HepG2 (cell line): ENCODE data around the gene THOC7. TPM values are rescaled to one million over a fixed set of nuclear protein-coding genes. Genes with fewer than 3 reads are reported as not detected.
A peak's percentile ranks its signal among the peaks of the same experiment; 100 is the strongest.

Experiments
- CENPX ChIP-seq: sonication (generic); formaldehyde crosslinking; IDR thresholded peaks from 2 replicates; pipeline ENCODE4 v1.9.0; 2021; ENCODE audit warnings: mild to moderate bottlenecking, missing genetic modification reagents, moderate library complexity
- DZIP1 ChIP-seq: sonication (generic); formaldehyde crosslinking; IDR thresholded peaks from 2 replicates; pipeline ENCODE4 v1.5.0; 2020; ENCODE audit warnings: mild to moderate bottlenecking, missing genetic modification reagents
- GPBP1L1 ChIP-seq: sonication (generic); formaldehyde crosslinking; IDR thresholded peaks from 2 replicates; pipeline ENCODE4 v1.5.0; 2020; ENCODE audit warnings: mild to moderate bottlenecking, missing genetic modification reagents
- KLF11 ChIP-seq: IDR thresholded peaks from 2 replicates; pipeline ENCODE4 v1.6.1; 2016; ENCODE audit warnings: missing compliant biosample characterization
- MXD3 ChIP-seq: IDR thresholded peaks from 2 replicates; pipeline ENCODE4 v1.6.1; 2016; ENCODE audit warnings: mild to moderate bottlenecking, missing biosample characterization, missing genetic modification reagents
- MXI1 ChIP-seq: IDR thresholded peaks from 3 replicates; pipeline ENCODE4 v1.6.1; 2012; ENCODE audit warnings: low read depth, low read length, inconsistent platforms, borderline replicate concordance
- PCBP2 ChIP-seq: fragments of 200-400 bp; formaldehyde crosslinking; optimal IDR thresholded peaks from 2 replicates; pipeline ENCODE3; 2018; ENCODE audit warnings: low read length, low read depth; ENCODE audit not compliant: poor library complexity, severe bottlenecking
- RAD21 ChIP-seq: fragments of 450-650 bp; formaldehyde crosslinking; IDR thresholded peaks from 2 replicates; pipeline ENCODE4 v1.5.0; 2020; ENCODE audit warnings: mild to moderate bottlenecking
- SALL1 ChIP-seq: sonication (generic); formaldehyde crosslinking; IDR thresholded peaks from 2 replicates; pipeline ENCODE4 v1.8.0; 2022; ENCODE audit warnings: mild to moderate bottlenecking, missing genetic modification reagents
- SALL2 ChIP-seq: sonication (generic); formaldehyde crosslinking; IDR thresholded peaks from 2 replicates; pipeline ENCODE4 v1.8.1; 2023; ENCODE audit warnings: mild to moderate bottlenecking, missing genetic modification reagents, inconsistent platforms
- TOPORS ChIP-seq: sonication (generic); formaldehyde crosslinking; IDR thresholded peaks from 2 replicates; pipeline ENCODE4 v1.8.0; 2023; ENCODE audit warnings: mild to moderate bottlenecking, missing genetic modification reagents
- ZBTB4 ChIP-seq: sonication (generic); formaldehyde crosslinking; IDR thresholded peaks from 2 replicates; pipeline ENCODE4 v1.4.0; 2020; ENCODE audit warnings: missing genetic modification reagents, mild to moderate bottlenecking, borderline replicate concordance
- ZNF501 ChIP-seq: sonication (generic); formaldehyde crosslinking; IDR thresholded peaks from 2 replicates; pipeline ENCODE4 v1.5.1; 2020; ENCODE audit warnings: mild to moderate bottlenecking, moderate library complexity, missing genetic modification reagents
- polyA plus RNA-seq, 8 experiments: library from polyadenylated mRNA; depleted of rRNA in 3 of 8; stranded (reverse) in 7 of 8; unstranded in 1 of 8; fragments of >200 nt; fragmentation: Illumina TruSeq in 4 of 8; extraction: Trizol in 4 of 8; gene quantifications; 2 replicates each; pipeline versions ENCODE4 v1.2.1 to v1.2.3, GENCODE V29; 2011 to 2016; ENCODE audit warnings: low read depth in 4 of 8, missing spikeins in 1 of 8, mixed read lengths in 1 of 8; ENCODE audit not compliant: insufficient read depth in 1 of 8
- total RNA-seq, 5 experiments: library from RNA; depleted of rRNA; stranded (reverse); fragments of >200 nt; fragmentation: Illumina TruSeq; extraction: Trizol; gene quantifications; 2 replicates each; pipeline ENCODE4 v1.2.3, GENCODE V29; 2016; ENCODE audit warnings: low read depth in 1 of 5
- TF ChIP-seq, protein P1 (sequence below): sonication (generic); formaldehyde crosslinking; conservative IDR thresholded peaks from 2 replicates; pipeline ENCODE4 v1.8.0; 2022; ENCODE audit warnings: missing genetic modification reagents
- TF ChIP-seq, protein P2 (sequence below): IDR thresholded peaks from 2 replicates; pipeline ENCODE4 v1.6.1; 2016; ENCODE audit warnings: low read depth, borderline replicate concordance

The THOC7 gene
- total and polyA plus RNA-seq, 2 of the 13 experiments (the other 11 are each of a cell fraction or from before 2014, with no cell fraction given) = 32.8 to 63.5 TPM

DNA sequence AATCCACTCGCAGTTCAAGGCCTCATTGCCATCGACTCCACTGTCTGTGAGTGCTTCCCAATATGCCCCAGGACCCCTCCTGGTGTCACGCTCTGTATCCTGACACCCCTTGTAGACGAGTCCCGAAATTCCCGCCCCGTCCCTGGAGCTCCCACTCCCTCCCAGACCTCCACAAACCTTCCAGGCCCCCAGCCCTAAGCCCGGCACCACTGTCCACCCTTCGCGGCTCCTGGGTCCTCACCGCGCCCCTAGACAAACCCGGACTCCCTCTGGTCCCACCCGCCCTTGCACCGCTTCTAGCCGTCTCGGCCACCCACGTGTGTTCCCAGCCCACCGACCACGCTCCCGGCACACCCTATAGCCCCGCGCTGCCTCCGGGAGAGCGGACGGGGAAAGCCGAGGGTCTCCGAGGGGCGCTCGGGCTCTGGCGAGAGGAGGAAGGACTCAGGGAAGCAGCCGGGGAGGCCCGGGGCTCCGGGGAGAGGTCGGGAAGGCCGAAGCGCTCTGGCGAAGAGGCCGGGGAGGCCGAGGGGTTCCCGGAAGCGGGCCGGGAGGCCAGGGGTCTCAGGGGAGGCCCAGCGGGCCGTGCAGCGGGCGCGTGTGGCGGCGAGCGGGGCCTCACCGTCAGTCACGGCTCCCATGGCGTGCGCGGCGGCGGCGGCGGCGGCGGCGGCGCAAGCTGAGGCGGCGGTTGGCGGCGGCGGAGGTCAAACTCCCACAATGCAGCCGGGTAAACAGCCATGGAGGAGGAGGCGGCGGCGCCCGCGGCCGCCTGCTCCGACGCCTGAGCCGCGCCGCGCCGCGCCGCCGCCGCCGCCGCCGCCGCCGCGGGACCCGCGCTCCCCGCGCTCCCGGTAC lies at the start of gene THOC7, which contains the start of gene ATXN7 (continued):
- TF ChIP-seq CENPX (CRISPR knock-in tag) = no peak
- TF ChIP-seq, protein P1, sequence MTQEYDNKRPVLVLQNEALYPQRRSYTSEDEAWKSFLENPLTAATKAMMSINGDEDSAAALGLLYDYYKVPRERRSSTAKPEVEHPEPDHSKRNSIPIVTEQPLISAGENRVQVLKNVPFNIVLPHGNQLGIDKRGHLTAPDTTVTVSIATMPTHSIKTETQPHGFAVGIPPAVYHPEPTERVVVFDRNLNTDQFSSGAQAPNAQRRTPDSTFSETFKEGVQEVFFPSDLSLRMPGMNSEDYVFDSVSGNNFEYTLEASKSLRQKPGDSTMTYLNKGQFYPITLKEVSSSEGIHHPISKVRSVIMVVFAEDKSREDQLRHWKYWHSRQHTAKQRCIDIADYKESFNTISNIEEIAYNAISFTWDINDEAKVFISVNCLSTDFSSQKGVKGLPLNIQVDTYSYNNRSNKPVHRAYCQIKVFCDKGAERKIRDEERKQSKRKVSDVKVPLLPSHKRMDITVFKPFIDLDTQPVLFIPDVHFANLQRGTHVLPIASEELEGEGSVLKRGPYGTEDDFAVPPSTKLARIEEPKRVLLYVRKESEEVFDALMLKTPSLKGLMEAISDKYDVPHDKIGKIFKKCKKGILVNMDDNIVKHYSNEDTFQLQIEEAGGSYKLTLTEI (CRISPR knock-in tag) = no peak
- no peak; the same call in 1 of the 2 replicates for TF ChIP-seq RAD21
- no peak; the same call in 1 of the 2 replicates for TF ChIP-seq ZNF501 (CRISPR knock-in tag)
- no peak for TF ChIP-seq GPBP1L1 (CRISPR knock-in tag)
- TF ChIP-seq MXD3 = 0 out of 2 replicates have a peak, but pooled peaks have one; percentile 40
- TF ChIP-seq ZBTB4 = no peak
- peak; percentile 23; the same call in 1 of the 2 replicates for TF ChIP-seq SALL2 (CRISPR knock-in tag)
- no peak; the same call in none of the 2 replicates for TF ChIP-seq SALL1 (CRISPR knock-in tag)
- TF ChIP-seq DZIP1 (CRISPR knock-in tag) = no peak
- no peak for TF ChIP-seq PCBP2
- no peak for TF ChIP-seq TOPORS (CRISPR knock-in tag)
- TF ChIP-seq, protein P2, sequence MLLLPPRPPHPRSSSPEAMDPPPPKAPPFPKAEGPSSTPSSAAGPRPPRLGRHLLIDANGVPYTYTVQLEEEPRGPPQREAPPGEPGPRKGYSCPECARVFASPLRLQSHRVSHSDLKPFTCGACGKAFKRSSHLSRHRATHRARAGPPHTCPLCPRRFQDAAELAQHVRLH = peak; percentile 45; the same call in 1 of the 2 replicates
- TF ChIP-seq MXI1 = peak; percentile 21; the same call in 1 of the 3 replicates
- no peak for TF ChIP-seq KLF11 (CRISPR knock-in tag)
